ENCODE measurements around the gene PPDPF. TPM values are rescaled to one million over a fixed set of nuclear protein-coding genes. Genes with fewer than 3 reads are reported as not detected.

The PPDPF gene
- total and polyA plus RNA-seq, 12 donors, result 7.4 to 193 (median 81.3) TPM

DNA sequence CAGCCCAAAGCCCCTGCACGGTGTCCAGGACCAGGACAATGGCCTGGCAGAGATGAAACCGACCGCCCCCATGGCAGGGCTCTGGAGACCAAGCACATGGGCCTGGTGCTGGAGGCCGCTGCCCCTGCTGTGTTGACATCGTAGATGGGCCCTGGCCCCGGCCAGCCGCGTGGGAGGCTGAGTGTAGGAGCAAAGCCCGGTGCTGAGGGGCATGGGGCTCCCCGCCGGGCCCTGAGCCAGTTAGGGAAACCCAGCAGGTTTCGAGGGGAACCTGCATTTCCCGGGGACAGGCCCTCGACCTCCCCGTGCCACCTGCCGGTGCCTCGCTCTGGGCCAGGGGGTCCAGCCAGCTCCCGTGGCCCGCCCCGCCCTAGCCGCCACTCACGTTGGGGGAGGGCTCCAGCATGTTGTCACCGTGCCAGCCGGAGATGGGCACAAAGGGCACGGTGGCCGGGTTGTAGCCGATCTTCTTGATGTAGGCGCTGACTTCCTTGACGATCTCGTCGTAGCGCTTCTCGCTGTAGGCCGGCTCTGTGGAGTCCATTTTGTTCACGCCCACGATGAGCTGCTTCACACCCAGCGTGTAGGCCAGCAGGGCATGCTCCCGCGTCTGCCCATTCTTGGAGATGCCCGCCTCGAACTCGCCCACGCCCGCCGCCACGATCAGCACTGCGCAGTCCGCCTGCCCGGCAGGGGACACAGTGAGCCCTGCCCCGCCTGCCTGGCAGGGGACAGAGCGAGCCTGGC, 26.0 kb upstream of the PPDPF start:
- intact Hi-C loops (cut with DNase I), result no loop called here
- WGBS, 4 donors, result 87 to 92% (median 87%) methylated on average over 27 to 51 of the region's 51 CpGs
- peak in 1 of 7 donors; percentile 9 for DNase-seq
- H3K9me3 ChIP-seq (replicated peaks in 1 of 3), result no peaks in the 10 kb centered on the region
- H3K27me3 ChIP-seq, result no peaks in the 10 kb centered on the region
- H3K36me3 ChIP-seq (replicated peaks in 1 of 2), result peaks cover 0 to 5% of the 10 kb centered on the region in 2 donors
- H3K27ac ChIP-seq, result no peak overlapping the region
- no peak overlapping the region for H3K4me3 ChIP-seq
- H3K4me1 ChIP-seq (replicated peaks in 1 of 2), result peaks cover 8 to 16% of the 10 kb centered on the region in 2 donors
- TF ChIP-seq POLR2A (IDR thresholded peaks at IDR 0.05) (no peak), CTCF (IDR thresholded peaks at IDR 0.05) (no peak)

DNA sequence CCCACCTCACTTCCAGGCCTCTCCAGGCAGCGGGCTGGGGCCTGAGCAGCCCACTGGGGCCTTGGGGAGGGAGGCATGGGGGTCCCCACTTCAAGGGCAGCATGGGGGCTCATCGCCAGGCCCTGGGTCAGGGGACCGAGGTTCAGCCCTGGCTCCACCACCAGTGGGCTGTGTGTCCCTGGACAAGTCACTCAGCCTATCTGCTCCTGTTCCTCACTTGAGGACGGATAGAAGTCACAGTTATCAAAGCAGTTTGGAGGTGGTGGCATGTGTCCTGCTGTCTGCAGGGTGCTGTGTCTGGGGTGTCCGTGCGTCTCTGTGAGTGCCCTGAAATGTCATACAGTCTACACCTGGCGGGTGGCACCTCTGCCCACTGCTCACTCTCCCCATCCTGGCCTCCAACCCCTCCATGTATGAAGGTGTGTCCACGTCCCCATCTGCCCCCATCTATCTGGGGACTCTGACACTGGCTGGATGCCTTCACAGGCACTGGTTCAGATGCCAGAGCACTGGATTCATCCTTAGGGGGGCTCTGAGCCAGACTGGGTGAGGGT, 25.3 kb upstream of the PPDPF start:
- H3K36me3 ChIP-seq (replicated peaks in 1 of 2), result peaks cover 0 to 5% of the 10 kb centered on the region in 2 donors
- intact Hi-C loops (cut with DNase I), result no loop called here
- H3K9me3 ChIP-seq (replicated peaks in 1 of 3), result no peaks in the 10 kb centered on the region
- 68 to 91% (median 83%) methylated on average over 5 to 8 of the region's 8 CpGs; no CpG with 5 or more reads in 1 of the 4 donors for WGBS, 4 donors
- no peaks in the 10 kb centered on the region for H3K27me3 ChIP-seq
- H3K4me1 ChIP-seq (replicated peaks in 1 of 2), result peaks cover 8 to 16% of the 10 kb centered on the region in 2 donors
- TF ChIP-seq CTCF (IDR thresholded peaks at IDR 0.05) (no peak), POLR2A (IDR thresholded peaks at IDR 0.05) (no peak)
- no peak overlapping the region for H3K27ac ChIP-seq
- H3K4me3 ChIP-seq, result no peak overlapping the region
- no peak for DNase-seq

DNA sequence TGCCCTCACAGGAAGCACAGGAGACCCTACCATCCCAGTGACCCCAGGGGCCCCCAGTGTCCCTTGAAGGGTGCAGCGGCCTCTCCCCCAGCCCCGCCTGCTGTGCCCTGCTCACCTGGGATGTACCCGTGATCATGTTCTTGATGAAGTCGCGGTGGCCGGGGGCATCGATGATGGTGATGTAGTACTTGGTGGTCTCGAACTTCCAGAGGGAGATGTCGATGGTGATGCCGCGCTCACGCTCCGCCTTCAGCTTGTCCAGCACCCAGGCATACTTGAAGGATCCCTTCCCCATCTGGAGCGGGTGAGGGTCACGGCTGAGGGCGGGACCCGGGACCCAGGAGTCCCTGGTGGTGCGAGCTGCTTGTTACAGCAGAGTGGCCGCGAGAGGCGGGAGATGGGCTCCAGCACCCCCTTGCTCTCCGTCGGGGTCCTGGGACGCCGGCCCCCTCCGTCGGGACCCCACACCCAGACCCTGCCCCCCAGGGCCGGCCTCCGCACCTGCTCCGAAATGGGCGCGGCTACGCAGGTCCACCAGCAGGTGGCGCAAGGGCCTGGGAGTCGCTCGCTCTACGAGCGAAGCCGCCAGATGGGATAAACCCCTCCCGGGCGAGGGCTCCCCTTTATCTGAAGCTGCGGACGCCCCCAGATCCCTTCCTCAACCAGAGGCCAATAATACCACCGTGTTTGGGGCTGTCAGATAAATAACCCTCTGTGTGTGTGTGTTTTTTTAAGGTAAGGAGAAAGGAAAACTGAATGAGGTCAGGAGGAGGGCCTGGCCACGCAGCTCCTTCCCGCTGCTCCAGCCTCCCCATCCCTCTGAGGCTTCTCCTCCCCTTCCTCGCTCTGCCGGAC, 24.6 kb upstream of the PPDPF start:
- peak; percentile 56 to 80 (median 70) for DNase-seq
- Histone ChIP-seq H3K27ac (peak overlapping the region in 1 of 5 donors; percentile 78), H3K4me3 (peak overlapping the region in 2 of 4 donors; percentile 6 to 9), H3K4me1 (replicated peaks in 1 of 2) (peaks cover 8 to 16% of the 10 kb centered on the region in 2 donors), H3K9me3 (replicated peaks in 1 of 3) (no peaks in the 10 kb centered on the region), H3K36me3 (replicated peaks in 1 of 2) (peaks cover 0 to 5% of the 10 kb centered on the region in 2 donors), H3K27me3 (no peaks in the 10 kb centered on the region)
- TF ChIP-seq POLR2A (IDR thresholded peaks at IDR 0.05) (no peak), CTCF (IDR thresholded peaks at IDR 0.05) (peak; percentile 70 to 97 (median 86))
- WGBS, 4 donors, result 23 to 28% (median 27%) methylated on average over 34 to 48 of the region's 48 CpGs
- intact Hi-C loops (cut with DNase I), result no loop called here

DNA sequence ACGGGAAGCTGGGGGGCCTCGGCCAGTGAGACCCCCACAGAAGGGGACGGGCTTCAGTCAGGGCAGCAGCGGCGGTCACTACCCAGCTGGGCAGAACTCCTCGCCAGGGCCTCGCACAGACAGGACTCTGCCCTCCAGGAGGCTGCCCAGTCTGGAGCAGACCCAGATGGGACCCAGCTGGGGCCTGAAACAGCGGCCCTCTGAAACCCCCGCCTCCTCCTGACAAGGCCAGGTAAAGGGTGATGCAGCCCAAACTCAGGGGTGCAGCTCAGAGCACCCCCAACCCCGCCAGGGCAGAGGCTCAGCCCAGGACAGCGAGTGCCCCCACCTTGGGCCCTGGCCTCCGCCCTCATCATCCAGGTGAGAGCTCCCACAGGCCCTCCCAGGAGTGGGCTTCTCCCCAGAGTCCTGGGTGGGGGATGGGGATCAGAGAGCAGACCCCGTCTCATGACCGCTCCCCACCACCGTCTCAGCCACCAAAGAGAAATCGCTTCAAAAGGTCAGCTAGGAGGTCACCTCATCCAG, 23.9 kb upstream of the PPDPF start:
- intact Hi-C loops (cut with DNase I), result no loop called here
- 64 to 76% (median 67%) methylated on average over 10 to 16 of the region's 16 CpGs for WGBS, 4 donors
- peak in 2 of 7 donors; percentile 16 to 18 for DNase-seq
- Histone ChIP-seq H3K4me3 (peak overlapping the region in 2 of 4 donors; percentile 6 to 9), H3K27ac (peak overlapping the region in 1 of 5 donors; percentile 78), H3K27me3 (no peaks in the 10 kb centered on the region), H3K9me3 (replicated peaks in 1 of 3) (no peaks in the 10 kb centered on the region), H3K4me1 (replicated peaks in 1 of 2) (peaks cover 8 to 16% of the 10 kb centered on the region in 2 donors), H3K36me3 (replicated peaks in 1 of 2) (no peaks in the 10 kb centered on the region)
- TF ChIP-seq POLR2A (IDR thresholded peaks at IDR 0.05) (no peak), CTCF (IDR thresholded peaks at IDR 0.05) (no peak)
